Panc1 (cell line): Measurements from ENCODE around the gene SPIB. TPM values are rescaled to one million over a fixed set of nuclear protein-coding genes. Genes with fewer than 3 reads are reported as not detected.

Source experiments
- ATAC-seq: fragments of 200-7000 bp; cut with Tn5 transposase; 2 replicates; pipeline ENCODE4 v1.9.1; 2020; ENCODE audit warnings: mild to moderate bottlenecking, moderate library complexity
- BruUV-seq: library from RNA; stranded (reverse); fragments of 400-500 nt; replicated peaks from 2 replicates; lab custom pipeline; 2021; lab: Mats Ljungman, UMichigan
- CTCF ChIA-PET: fragments of 300-600 bp; sonication (Branson Sonifier 250); formaldehyde crosslinking; loops from one replicate; lab custom pipeline; 2022; ENCODE audit warnings: antibody characterized with exemption; lab: Charles Lee
- POLR2A ChIA-PET: fragments of 300-600 bp; sonication (Branson Sonifier 250); formaldehyde crosslinking; loops from one replicate; lab custom pipeline; 2022; ENCODE audit warnings: antibody characterized with exemption; lab: Charles Lee
- DNase-seq: peaks from one replicate; pipeline ENCODE4 v3.0.0-alpha.2; 2010; ENCODE audit warnings: low read depth, low spot score
- H3K27ac ChIP-seq: 2 replicates; pipeline ENCODE4 v1.5.1; 2011; ENCODE audit warnings: mild to moderate bottlenecking, low read length, inconsistent platforms
- H3K27me3 ChIP-seq: fragments of 200-500 bp; sonication (Bioruptor generic); 2 replicates; pipeline ENCODE4 v1.6.0; 2014; ENCODE audit warnings: low read length, inconsistent platforms; ENCODE audit not compliant: control insufficient read depth, insufficient read depth
- H3K36me3 ChIP-seq: fragments of 200-500 bp; sonication (Bioruptor generic); 2 replicates; pipeline ENCODE4 v1.5.1; 2014; ENCODE audit warnings: inconsistent platforms, mild to moderate bottlenecking, low read length, moderate library complexity; ENCODE audit not compliant: control insufficient read depth, insufficient read depth
- H3K4me1 ChIP-seq: 2 replicates; pipeline ENCODE4 v1.5.1; 2011; ENCODE audit warnings: inconsistent platforms, mild to moderate bottlenecking, low read length, moderate library complexity; ENCODE audit not compliant: control insufficient read depth, insufficient read depth
- H3K4me3 ChIP-seq, 2 experiments: 2 replicates each; pipeline ENCODE4 v1.5.1; 2011 to 2012; ENCODE audit warnings: low read depth in 2 of 2, low read length in 2 of 2, mild to moderate bottlenecking in 2 of 2, inconsistent platforms in 1 of 2, moderate library complexity in 1 of 2
- H3K9me3 ChIP-seq: fragments of 200-500 bp; sonication (Bioruptor generic); 2 replicates; pipeline ENCODE4 v1.5.1; 2014; ENCODE audit warnings: low read depth, mild to moderate bottlenecking, inconsistent platforms, low read length, moderate library complexity; ENCODE audit not compliant: control insufficient read depth, insufficient read depth
- POLR2AphosphoS5 ChIP-seq: IDR thresholded peaks from 2 replicates; pipeline ENCODE4 v1.6.1; 2012; ENCODE audit warnings: mild to moderate bottlenecking, low read depth, low read length, moderate library complexity
- SIN3A ChIP-seq: IDR thresholded peaks from 2 replicates; pipeline ENCODE4 v1.6.1; 2012; ENCODE audit warnings: low read depth, mild to moderate bottlenecking, low read length, moderate library complexity, borderline replicate concordance; ENCODE audit not compliant: insufficient read depth
- TCF7L2 ChIP-seq: IDR thresholded peaks from 2 replicates; pipeline ENCODE4 v1.6.1; 2011; ENCODE audit warnings: mild to moderate bottlenecking, low read depth, low read length, inconsistent platforms
- in situ Hi-C: cut with HindIII; loops from 2 replicates; pipeline ENCODE4 v1.10.0; 2016; ENCODE audit warnings: low sequenced_read_pairs, low pct_unique_long_range_greater_than_20kb
- intact Hi-C: fragments of 100-400 bp; cut with micrococcal nuclease; formaldehyde crosslinking; loops from one replicate; pipeline ENCODE4 v1.10.0; 2022; ENCODE audit not compliant: unreplicated experiment
- total RNA-seq: library from RNA; stranded (reverse); gene quantifications from one replicate; pipeline ENCODE4 v1.2.1, GENCODE V29; 2021; ENCODE audit not compliant: unreplicated experiment
- TF ChIP-seq, protein P1 (sequence below): fragments of 450-650 bp; IDR thresholded peaks from 2 replicates; pipeline ENCODE4 v1.5.1; 2017; ENCODE audit warnings: mild to moderate bottlenecking
- TF ChIP-seq, protein P2 (sequence below), 2 experiments: IDR thresholded peaks; 2 replicates each; pipeline ENCODE4 v1.6.1; 2011 to 2012; ENCODE audit warnings: low read depth in 2 of 2, control low read depth in 1 of 2, low read length in 1 of 2, mild to moderate bottlenecking in 1 of 2, moderate library complexity in 1 of 2; ENCODE audit not compliant: insufficient read depth in 1 of 2

Gene SPIB
- total RNA-seq, 1 experiment from 2014 or later, result not detected

DNA sequence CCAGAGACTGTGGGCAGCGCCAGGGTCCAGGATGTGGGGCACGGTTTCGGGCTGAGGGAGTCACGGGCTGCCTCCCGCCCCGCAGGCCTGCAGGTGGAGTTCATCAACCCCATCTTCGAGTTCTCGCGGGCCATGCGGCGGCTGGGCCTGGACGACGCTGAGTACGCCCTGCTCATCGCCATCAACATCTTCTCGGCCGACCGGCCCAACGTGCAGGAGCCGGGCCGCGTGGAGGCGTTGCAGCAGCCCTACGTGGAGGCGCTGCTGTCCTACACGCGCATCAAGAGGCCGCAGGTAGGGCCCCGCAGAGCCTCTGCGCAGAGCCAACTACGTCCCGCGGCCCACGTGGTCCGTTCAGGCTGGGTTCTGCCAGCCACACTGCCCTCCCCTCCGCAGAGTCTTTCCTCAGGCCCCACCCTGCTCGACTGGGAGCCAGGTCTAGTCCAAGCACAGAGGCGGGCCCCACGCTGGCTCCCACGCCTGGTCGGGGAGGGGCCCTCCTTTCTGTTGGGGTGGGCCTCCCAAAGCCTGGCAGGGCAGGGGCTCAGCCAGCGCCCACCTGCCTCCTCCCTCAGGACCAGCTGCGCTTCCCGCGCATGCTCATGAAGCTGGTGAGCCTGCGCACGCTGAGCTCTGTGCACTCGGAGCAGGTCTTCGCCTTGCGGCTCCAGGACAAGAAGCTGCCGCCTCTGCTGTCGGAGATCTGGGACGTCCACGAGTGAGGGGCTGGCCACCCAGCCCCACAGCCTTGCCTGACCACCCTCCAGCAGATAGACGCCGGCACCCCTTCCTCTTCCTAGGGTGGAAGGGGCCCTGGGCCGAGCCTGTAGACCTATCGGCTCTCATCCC lies 36.6 kb upstream of the SPIB start:
- Histone ChIP-seq H3K27ac (no peak overlapping the region), H3K4me3 (no peak overlapping the region), H3K27me3 (no peaks in the 10 kb centered on the region), H3K9me3 (no peaks in the 10 kb centered on the region), H3K4me1 (peaks cover 4% of the 10 kb centered on the region), H3K36me3 (no peaks in the 10 kb centered on the region)
- no TSS peak for BruUV-seq
- no peak for ATAC-seq
- CTCF ChIA-PET, result no interaction called here
- POLR2A ChIA-PET, result no interaction called here
- intact Hi-C loops (no loop called here), in situ Hi-C loops (no loop called here)
- no peak for DNase-seq
- TF ChIP-seq POLR2AphosphoS5 (no peak), TCF7L2 (no peak), SIN3A (no peak)
- TF ChIP-seq, protein P1, sequence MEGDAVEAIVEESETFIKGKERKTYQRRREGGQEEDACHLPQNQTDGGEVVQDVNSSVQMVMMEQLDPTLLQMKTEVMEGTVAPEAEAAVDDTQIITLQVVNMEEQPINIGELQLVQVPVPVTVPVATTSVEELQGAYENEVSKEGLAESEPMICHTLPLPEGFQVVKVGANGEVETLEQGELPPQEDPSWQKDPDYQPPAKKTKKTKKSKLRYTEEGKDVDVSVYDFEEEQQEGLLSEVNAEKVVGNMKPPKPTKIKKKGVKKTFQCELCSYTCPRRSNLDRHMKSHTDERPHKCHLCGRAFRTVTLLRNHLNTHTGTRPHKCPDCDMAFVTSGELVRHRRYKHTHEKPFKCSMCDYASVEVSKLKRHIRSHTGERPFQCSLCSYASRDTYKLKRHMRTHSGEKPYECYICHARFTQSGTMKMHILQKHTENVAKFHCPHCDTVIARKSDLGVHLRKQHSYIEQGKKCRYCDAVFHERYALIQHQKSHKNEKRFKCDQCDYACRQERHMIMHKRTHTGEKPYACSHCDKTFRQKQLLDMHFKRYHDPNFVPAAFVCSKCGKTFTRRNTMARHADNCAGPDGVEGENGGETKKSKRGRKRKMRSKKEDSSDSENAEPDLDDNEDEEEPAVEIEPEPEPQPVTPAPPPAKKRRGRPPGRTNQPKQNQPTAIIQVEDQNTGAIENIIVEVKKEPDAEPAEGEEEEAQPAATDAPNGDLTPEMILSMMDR, result no peak
- TF ChIP-seq, protein P2, sequence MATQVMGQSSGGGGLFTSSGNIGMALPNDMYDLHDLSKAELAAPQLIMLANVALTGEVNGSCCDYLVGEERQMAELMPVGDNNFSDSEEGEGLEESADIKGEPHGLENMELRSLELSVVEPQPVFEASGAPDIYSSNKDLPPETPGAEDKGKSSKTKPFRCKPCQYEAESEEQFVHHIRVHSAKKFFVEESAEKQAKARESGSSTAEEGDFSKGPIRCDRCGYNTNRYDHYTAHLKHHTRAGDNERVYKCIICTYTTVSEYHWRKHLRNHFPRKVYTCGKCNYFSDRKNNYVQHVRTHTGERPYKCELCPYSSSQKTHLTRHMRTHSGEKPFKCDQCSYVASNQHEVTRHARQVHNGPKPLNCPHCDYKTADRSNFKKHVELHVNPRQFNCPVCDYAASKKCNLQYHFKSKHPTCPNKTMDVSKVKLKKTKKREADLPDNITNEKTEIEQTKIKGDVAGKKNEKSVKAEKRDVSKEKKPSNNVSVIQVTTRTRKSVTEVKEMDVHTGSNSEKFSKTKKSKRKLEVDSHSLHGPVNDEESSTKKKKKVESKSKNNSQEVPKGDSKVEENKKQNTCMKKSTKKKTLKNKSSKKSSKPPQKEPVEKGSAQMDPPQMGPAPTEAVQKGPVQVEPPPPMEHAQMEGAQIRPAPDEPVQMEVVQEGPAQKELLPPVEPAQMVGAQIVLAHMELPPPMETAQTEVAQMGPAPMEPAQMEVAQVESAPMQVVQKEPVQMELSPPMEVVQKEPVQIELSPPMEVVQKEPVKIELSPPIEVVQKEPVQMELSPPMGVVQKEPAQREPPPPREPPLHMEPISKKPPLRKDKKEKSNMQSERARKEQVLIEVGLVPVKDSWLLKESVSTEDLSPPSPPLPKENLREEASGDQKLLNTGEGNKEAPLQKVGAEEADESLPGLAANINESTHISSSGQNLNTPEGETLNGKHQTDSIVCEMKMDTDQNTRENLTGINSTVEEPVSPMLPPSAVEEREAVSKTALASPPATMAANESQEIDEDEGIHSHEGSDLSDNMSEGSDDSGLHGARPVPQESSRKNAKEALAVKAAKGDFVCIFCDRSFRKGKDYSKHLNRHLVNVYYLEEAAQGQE (IDR thresholded peaks at IDR 0.05; ENCODE audit: insufficient read depth in 1 of 2, low read depth in 2 of 2, low read length in 1 of 2), result no peak

DNA sequence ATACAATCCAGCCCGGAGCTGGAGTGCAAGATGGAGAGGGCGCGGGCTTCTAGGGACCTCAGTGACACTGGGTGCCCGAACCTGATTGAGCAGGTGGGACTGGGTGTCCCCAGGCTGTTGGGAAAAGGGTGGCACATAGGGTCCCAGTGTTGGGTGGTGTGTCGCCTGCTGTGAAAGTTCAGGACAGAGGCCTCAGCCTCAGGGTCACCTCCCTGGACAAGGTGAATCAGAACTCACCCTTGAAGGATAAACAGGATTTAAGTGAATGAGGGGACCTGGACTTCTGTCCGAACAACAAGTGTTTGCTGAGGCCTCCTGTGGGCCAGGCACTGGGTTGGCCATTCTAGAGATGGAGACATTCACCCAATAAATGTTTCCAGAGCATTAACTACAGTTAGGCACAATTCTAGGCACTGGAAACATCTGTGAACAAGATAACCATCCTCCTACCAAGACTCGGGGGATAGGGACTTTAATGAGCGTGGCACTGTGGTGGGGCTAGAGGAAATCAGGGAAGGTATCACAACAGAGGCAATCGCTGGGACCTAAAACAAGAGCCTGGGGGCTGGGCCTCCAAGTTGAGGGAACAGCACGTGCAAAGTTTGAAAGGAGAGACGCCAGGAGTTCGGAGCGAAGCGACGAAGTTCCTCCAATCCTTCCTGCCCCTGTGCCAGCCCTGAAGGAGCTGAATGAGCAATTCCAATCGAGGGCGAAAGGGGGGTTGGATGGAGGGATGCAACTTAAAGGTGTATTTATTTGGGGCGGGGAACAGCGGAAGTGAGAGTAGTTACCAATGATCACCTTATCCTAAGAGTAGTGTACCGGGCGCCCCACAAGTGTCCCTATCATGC lies 35.5 kb upstream of the SPIB start:
- POLR2A ChIA-PET, result no interaction called here
- no peak for TF ChIP-seq POLR2AphosphoS5
- TF ChIP-seq, protein P1, result no peak
- TF ChIP-seq, protein P2 (IDR thresholded peaks at IDR 0.05; ENCODE audit: insufficient read depth in 1 of 2, low read depth in 2 of 2, low read length in 1 of 2), result no peak
- DNase-seq (no peak), ATAC-seq (peak; percentile 43; the same call in 1 of the 2 replicates)
- Histone ChIP-seq H3K4me1 (peaks cover 4% of the 10 kb centered on the region), H3K27me3 (no peaks in the 10 kb centered on the region), H3K9me3 (no peaks in the 10 kb centered on the region), H3K36me3 (no peaks in the 10 kb centered on the region), H3K27ac (peak overlapping the region; percentile 87), H3K4me3 (peak overlapping the region; percentile 55 to 72)
- intact Hi-C loops, result no loop called here
- BruUV-seq, result no TSS peak
- CTCF ChIA-PET, result no interaction called here
- in situ Hi-C loops, result no loop called here
